ENCODE results near the gene PARPBP.
"Not testable (repeated sequence)": the region's sequence is repeated elsewhere in the genome, so short reads cannot be mapped to it uniquely, and the experiment has no call there.

Gene PARPBP

DNA sequence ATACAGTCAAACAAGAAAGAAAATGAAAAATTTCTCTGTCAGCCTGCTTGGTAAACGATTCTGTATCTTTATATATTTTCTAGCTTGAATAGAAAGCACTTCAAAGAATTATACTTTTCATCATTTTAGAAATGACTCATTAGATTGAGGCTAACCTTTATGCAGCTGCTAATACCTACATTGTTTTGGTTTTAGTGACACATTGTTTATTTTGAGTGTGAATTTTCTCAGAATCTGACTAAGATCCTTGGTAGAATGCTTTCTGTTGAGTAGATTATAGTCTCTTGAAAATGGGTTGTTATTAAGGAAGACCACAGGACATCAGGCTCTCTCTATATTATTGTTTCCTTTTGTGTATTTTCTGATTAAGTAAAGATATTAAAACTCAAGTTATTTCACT lies 77.8 kb downstream of the PARPBP start, which contains the start of gene PMCH:
PMCH (minus strand) TSS at position 45 of the 400 bp plus-strand sequence. CDS start 63 bp downstream, outside the sequence.
- no peaks in the 10 kb centered on the region for H3K9me3 ChIP-seq (ENCODE audit: control insufficient read depth in 2 of 2, low read length in 2 of 2)
- H3K27ac ChIP-seq (ENCODE audit: low read length) = no peak within 1 kb of the TSS
- H3K4me3 ChIP-seq (ENCODE audit: low read length in 2 of 2) = no peak within 1 kb of the TSS
- no peaks in the 10 kb centered on the region for H3K36me3 ChIP-seq (ENCODE audit: control insufficient read depth in 2 of 2, insufficient read depth in 2 of 2, low read length in 2 of 2)
- H3K4me1 ChIP-seq (ENCODE audit: control insufficient read depth, insufficient read depth, low read length) = no peaks in the 10 kb centered on the region
- H3K27me3 ChIP-seq (ENCODE audit: control insufficient read depth in 1 of 2, insufficient read depth in 2 of 2, low read length in 2 of 2) = no peaks in the 10 kb centered on the region
- H3K9ac ChIP-seq (ENCODE audit: low read length in 2 of 2) = no peak within 1 kb of the TSS

DNA sequence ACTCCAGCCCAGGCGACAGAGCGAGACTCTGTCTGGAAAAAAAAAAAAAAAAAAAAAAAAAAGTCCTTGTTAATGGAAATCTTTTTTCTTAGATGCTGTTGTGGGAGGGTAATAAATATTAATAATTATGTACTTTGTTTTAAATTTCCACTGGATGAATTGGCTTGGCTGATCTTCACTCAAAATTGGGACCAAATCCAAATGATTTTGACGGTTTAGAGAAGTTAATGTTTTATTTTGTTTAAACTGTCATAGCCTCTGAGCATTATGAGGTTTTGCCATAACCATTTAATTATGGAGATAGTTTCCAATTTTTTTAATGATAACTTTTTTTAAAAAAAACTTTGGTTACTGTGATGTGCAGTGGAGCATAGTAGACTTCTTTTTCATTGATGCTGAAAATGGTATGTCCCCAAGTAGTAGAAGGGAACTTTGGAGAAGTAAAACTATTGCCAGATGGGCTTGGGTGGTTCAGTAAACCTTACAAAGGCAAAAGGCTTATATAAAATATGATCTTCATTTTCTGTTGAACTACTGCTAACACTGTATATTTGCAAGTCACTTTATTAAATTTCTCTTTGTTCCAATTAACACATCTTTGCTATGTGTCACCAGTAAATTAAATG lies 81.6 kb downstream of the PARPBP start:
- no peaks in the 10 kb centered on the region for H3K27me3 ChIP-seq (ENCODE audit: control insufficient read depth in 1 of 2, insufficient read depth in 2 of 2, low read length in 2 of 2)
- no peak overlapping the region for H3K9ac ChIP-seq (ENCODE audit: low read length in 2 of 2)
- no peaks in the 10 kb centered on the region for H3K36me3 ChIP-seq (ENCODE audit: control insufficient read depth in 2 of 2, insufficient read depth in 2 of 2, low read length in 2 of 2)
- H3K27ac ChIP-seq (ENCODE audit: low read length) = no peak overlapping the region
- H3K9me3 ChIP-seq (ENCODE audit: control insufficient read depth in 2 of 2, low read length in 2 of 2) = no peaks in the 10 kb centered on the region
- no peak overlapping the region for H3K4me3 ChIP-seq (ENCODE audit: low read length in 2 of 2)
- no peaks in the 10 kb centered on the region for H3K4me1 ChIP-seq (ENCODE audit: control insufficient read depth, insufficient read depth, low read length)

DNA sequence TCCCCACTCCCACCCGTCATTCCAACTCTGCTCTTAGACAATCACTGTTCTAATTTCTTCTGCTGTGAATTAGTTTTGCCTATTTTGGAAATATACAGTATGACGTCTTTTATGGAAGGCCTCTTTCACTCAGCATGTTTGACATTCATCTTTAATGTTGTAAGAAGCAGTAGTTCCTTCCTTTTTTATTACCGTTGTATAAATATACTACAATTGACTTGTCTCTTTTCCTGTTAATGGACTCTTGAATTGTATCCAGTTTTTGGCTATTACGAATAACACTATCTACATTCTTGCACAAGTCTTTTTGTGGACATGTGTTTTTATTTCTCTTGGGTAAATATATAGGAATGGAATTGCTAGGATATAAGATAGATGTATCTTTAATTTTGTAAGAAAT lies 82.6 kb downstream of the PARPBP start:
- Histone ChIP-seq H3K4me1 (ENCODE audit: control insufficient read depth, insufficient read depth, low read length) (no peaks in the 10 kb centered on the region), H3K36me3 (ENCODE audit: control insufficient read depth in 2 of 2, insufficient read depth in 2 of 2, low read length in 2 of 2) (no peaks in the 10 kb centered on the region), H3K4me3 (ENCODE audit: low read length in 2 of 2) (no peak overlapping the region), H3K9me3 (ENCODE audit: control insufficient read depth in 2 of 2, low read length in 2 of 2) (no peaks in the 10 kb centered on the region), H3K9ac (ENCODE audit: low read length in 2 of 2) (no peak overlapping the region), H3K27ac (ENCODE audit: low read length) (no peak overlapping the region), H3K27me3 (ENCODE audit: control insufficient read depth in 1 of 2, insufficient read depth in 2 of 2, low read length in 2 of 2) (no peaks in the 10 kb centered on the region)

DNA sequence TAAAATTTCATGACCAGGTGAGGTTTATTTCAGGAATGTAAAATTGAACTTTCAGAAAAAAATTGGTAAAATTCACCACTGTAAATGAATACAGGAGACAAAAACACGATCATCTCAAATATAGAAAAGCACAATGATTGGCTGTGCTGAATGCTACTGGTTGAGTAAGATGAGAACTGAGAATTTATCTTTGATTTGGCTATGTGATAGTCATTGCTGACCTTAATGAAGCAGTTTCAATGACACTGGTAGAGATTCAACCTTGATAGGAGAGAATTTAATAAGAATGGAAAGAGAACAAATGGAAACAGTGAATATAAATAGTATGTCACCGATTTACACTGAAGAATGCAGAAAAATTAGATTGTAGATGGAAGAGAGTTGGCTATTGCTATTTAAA lies 84.0 kb downstream of the PARPBP start:
- Histone ChIP-seq H3K36me3 (ENCODE audit: control insufficient read depth in 2 of 2, insufficient read depth in 2 of 2, low read length in 2 of 2) (no peaks in the 10 kb centered on the region), H3K27me3 (ENCODE audit: control insufficient read depth in 1 of 2, insufficient read depth in 2 of 2, low read length in 2 of 2) (no peaks in the 10 kb centered on the region), H3K4me3 (ENCODE audit: low read length in 2 of 2) (no peak overlapping the region), H3K9me3 (ENCODE audit: control insufficient read depth in 2 of 2, low read length in 2 of 2) (no peaks in the 10 kb centered on the region), H3K9ac (ENCODE audit: low read length in 2 of 2) (no peak overlapping the region), H3K4me1 (ENCODE audit: control insufficient read depth, insufficient read depth, low read length) (no peaks in the 10 kb centered on the region), H3K27ac (ENCODE audit: low read length) (no peak overlapping the region)

DNA sequence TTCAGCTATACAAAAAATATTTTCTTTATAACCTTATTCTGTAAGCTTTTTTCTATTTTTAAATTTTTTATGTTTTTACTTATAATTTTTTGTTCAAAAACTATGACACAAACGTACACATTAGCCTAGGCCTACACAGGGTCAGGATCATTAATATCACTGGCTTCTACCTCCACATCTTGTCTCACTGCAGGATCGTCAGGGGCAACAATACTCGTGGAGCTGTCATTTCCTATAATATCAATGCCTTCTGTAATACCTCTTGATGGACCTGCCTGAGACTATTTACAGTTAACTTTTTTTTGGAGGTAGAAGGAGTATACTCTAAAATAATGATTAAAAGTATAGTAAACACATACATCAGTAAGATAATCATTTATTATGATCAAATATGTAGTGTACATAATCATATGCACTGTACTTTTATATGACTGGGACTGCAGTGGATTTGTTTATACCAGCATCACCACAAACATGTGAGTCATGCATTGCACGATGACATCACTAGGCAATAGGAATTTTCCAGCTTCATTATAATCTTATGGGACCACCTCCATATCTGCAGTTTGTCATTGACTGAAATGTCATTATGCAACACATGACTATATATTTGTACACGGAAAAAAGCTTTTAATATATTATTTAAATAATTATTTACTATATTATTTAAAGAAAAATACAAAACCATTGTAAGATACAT lies 96.2 kb downstream of the PARPBP start:
- no peak overlapping the region for H3K9ac ChIP-seq (ENCODE audit: low read length in 2 of 2)

DNA sequence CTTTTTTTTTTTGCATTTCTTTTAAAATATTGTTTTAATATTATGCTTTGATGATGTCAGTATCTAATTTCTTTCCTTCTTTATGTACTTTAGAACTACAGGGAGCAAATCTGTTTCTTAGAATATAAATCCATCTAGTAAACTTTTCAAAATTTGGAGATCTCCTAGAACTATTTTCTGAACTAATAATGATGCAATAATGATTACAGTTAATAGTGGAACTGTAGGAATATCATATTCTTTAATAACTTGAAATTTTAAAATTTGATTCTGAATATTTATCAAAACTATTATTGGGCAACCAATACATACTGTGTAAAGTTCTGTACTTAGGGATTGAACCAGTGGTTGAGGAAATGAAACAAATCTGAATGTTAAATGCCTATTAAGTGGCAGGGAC lies 100.8 kb downstream of the PARPBP start:
- Histone ChIP-seq H3K4me3 (ENCODE audit: low read length in 2 of 2) (no peak overlapping the region), H3K27me3 (ENCODE audit: control insufficient read depth in 1 of 2, insufficient read depth in 2 of 2, low read length in 2 of 2) (no peaks in the 10 kb centered on the region), H3K27ac (ENCODE audit: low read length) (no peak overlapping the region), H3K9ac (ENCODE audit: low read length in 2 of 2) (no peak overlapping the region), H3K36me3 (ENCODE audit: control insufficient read depth in 2 of 2, insufficient read depth in 2 of 2, low read length in 2 of 2) (no peaks in the 10 kb centered on the region), H3K9me3 (ENCODE audit: control insufficient read depth in 2 of 2, low read length in 2 of 2) (no peaks in the 10 kb centered on the region), H3K4me1 (ENCODE audit: control insufficient read depth, insufficient read depth, low read length) (no peaks in the 10 kb centered on the region)

More for the DNA sequence above, 96.2 kb downstream of the PARPBP start:
- H3K27me3 ChIP-seq (ENCODE audit: control insufficient read depth in 1 of 2, insufficient read depth in 2 of 2, low read length in 2 of 2) = no peaks in the 10 kb centered on the region
- no peaks in the 10 kb centered on the region for H3K4me1 ChIP-seq (ENCODE audit: control insufficient read depth, insufficient read depth, low read length)
- H3K9me3 ChIP-seq (ENCODE audit: control insufficient read depth in 2 of 2, low read length in 2 of 2) = peaks cover 0 to 2% of the 10 kb centered on the region in 2 donors
- no peaks in the 10 kb centered on the region for H3K36me3 ChIP-seq (ENCODE audit: control insufficient read depth in 2 of 2, insufficient read depth in 2 of 2, low read length in 2 of 2)
- H3K27ac ChIP-seq (ENCODE audit: low read length) = no peak overlapping the region
- no peak overlapping the region for H3K4me3 ChIP-seq (ENCODE audit: low read length in 2 of 2)

DNA sequence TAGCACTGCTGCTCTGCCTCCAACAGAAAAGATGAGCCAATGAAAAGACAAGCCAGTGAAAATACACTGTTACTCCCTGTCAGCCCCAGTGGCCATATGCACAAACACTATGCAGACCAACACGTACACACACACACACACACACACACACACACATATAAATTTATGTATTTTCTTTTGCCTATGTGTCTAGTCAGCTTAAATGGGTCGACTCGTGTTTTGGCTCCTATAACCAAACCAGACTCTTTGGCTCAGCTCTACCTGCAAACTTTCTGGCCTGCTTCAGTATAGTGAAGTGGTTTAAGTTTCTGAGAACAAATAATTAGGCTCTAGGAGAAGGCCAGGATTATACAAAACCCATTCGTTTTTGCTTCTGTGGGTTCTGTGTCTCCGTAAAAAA lies 108.0 kb downstream of the PARPBP start:
- H3K27me3 ChIP-seq (ENCODE audit: control insufficient read depth in 1 of 2, insufficient read depth in 2 of 2, low read length in 2 of 2) = no peaks in the 10 kb centered on the region
- H3K9me3 ChIP-seq (ENCODE audit: control insufficient read depth in 2 of 2, low read length in 2 of 2) = no peaks in the 10 kb centered on the region
- H3K4me1 ChIP-seq (ENCODE audit: control insufficient read depth, insufficient read depth, low read length) = no peaks in the 10 kb centered on the region
- no peak overlapping the region for H3K9ac ChIP-seq (ENCODE audit: low read length in 2 of 2)
- H3K4me3 ChIP-seq (ENCODE audit: low read length in 2 of 2) = no peak overlapping the region
- H3K27ac ChIP-seq (ENCODE audit: low read length) = no peak overlapping the region
- no peaks in the 10 kb centered on the region for H3K36me3 ChIP-seq (ENCODE audit: control insufficient read depth in 2 of 2, insufficient read depth in 2 of 2, low read length in 2 of 2)

DNA sequence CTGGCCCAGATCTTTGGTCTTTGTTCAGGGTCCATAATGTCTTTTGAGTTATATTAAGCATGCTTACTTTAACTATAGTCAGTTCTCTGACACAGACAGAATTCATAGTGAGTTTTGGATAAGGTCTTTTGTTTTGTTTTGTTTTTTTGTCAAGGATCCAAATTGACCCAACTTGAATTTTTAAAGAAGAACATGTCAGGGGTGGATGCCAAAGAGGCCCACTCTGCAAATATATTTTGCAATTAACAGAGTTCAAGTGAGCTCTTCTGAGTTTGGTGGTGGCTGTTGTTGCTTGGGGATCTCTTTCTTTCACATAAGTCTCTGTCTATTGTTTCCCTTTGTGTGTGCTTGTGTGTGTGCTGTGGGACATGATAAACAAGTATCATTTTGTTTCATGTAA lies 112.1 kb downstream of the PARPBP start:
- Histone ChIP-seq H3K27ac (ENCODE audit: low read length) (peak overlapping the region; percentile 42), H3K27me3 (ENCODE audit: control insufficient read depth in 1 of 2, insufficient read depth in 2 of 2, low read length in 2 of 2) (no peaks in the 10 kb centered on the region), H3K4me1 (ENCODE audit: control insufficient read depth, insufficient read depth, low read length) (no peaks in the 10 kb centered on the region), H3K36me3 (ENCODE audit: control insufficient read depth in 2 of 2, insufficient read depth in 2 of 2, low read length in 2 of 2) (no peaks in the 10 kb centered on the region), H3K9ac (ENCODE audit: low read length in 2 of 2) (no peak overlapping the region), H3K4me3 (ENCODE audit: low read length in 2 of 2) (no peak overlapping the region), H3K9me3 (ENCODE audit: control insufficient read depth in 2 of 2, low read length in 2 of 2) (no peaks in the 10 kb centered on the region)

DNA sequence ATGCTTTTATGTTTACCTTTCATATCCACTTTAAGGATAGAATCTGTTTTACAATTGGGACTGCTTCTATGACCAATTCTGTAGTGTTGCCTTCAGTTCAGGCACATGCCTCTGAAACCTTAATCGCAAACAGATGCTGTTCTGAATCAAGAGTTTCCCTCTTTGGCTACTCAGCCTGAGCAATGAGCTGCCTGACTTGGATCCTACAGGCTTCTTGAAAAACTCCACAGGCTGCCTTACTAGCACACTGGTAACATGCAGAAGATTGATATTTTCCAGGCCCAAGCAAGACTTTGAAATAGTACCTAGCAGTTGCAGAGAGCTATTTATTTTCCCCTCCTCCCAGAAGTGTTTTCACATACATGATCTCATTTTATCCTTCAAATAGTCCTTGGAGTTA lies 112.5 kb downstream of the PARPBP start:
- peak overlapping the region; percentile 42 for H3K27ac ChIP-seq (ENCODE audit: low read length)
- no peaks in the 10 kb centered on the region for H3K4me1 ChIP-seq (ENCODE audit: control insufficient read depth, insufficient read depth, low read length)
- H3K9ac ChIP-seq (ENCODE audit: low read length in 2 of 2) = no peak overlapping the region
- H3K36me3 ChIP-seq (ENCODE audit: control insufficient read depth in 2 of 2, insufficient read depth in 2 of 2, low read length in 2 of 2) = no peaks in the 10 kb centered on the region
- H3K9me3 ChIP-seq (ENCODE audit: control insufficient read depth in 2 of 2, low read length in 2 of 2) = no peaks in the 10 kb centered on the region
- no peak overlapping the region for H3K4me3 ChIP-seq (ENCODE audit: low read length in 2 of 2)
- H3K27me3 ChIP-seq (ENCODE audit: control insufficient read depth in 1 of 2, insufficient read depth in 2 of 2, low read length in 2 of 2) = no peaks in the 10 kb centered on the region

DNA sequence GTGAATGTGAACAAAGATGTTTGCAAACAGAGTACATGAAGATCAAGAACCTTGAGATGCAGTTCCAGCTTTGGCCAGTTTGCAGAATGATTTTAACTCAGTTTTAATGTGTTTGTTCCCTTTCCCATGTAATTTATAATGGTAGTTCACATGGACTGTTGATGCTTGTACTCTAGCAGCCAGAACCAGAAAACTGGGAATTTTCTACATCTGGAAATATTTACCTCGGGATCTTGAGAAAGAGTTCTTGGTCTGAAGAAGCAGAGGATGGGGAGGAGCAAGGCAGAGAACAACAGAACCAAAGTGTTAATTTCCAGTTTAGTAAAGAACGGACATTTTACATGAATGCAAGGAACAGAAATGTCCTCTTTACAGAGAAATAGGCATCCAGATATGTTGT lies 114.6 kb downstream of the PARPBP start:
- H3K27me3 ChIP-seq (ENCODE audit: control insufficient read depth in 1 of 2, insufficient read depth in 2 of 2, low read length in 2 of 2) = no peaks in the 10 kb centered on the region
- H3K36me3 ChIP-seq (ENCODE audit: control insufficient read depth in 2 of 2, insufficient read depth in 2 of 2, low read length in 2 of 2) = no peaks in the 10 kb centered on the region
- H3K9me3 ChIP-seq (ENCODE audit: control insufficient read depth in 2 of 2, low read length in 2 of 2) = no peaks in the 10 kb centered on the region
- no peak overlapping the region for H3K27ac ChIP-seq (ENCODE audit: low read length)
- no peak overlapping the region for H3K4me3 ChIP-seq (ENCODE audit: low read length in 2 of 2)
- H3K9ac ChIP-seq (ENCODE audit: low read length in 2 of 2) = no peak overlapping the region
- H3K4me1 ChIP-seq (ENCODE audit: control insufficient read depth, insufficient read depth, low read length) = no peaks in the 10 kb centered on the region

DNA sequence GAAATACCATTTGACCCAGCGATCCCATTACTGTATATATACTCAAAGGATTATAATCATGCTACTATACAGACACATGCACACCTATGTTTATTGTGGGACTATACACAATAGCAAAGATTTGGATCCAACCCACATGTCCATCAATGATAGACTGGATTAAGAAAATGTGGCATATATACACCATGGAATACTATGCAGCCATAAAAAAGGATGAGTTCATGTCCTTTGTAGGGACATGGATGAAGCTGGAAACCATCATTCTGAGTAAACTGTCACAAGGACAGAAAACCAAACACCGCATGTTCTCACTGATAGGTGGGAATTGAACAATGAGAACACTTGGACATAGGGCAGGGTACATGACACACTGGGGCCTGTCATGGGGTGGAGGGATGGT lies 120.9 kb downstream of the PARPBP start:
- H3K36me3 ChIP-seq (ENCODE audit: control insufficient read depth in 2 of 2, insufficient read depth in 2 of 2, low read length in 2 of 2); H3K9me3 ChIP-seq (ENCODE audit: control insufficient read depth in 2 of 2, low read length in 2 of 2); H3K27ac ChIP-seq (ENCODE audit: low read length); H3K4me1 ChIP-seq (ENCODE audit: control insufficient read depth, insufficient read depth, low read length); H3K27me3 ChIP-seq (ENCODE audit: control insufficient read depth in 1 of 2, insufficient read depth in 2 of 2, low read length in 2 of 2); H3K4me3 ChIP-seq (ENCODE audit: low read length in 2 of 2); H3K9ac ChIP-seq (ENCODE audit: low read length in 2 of 2): not testable (repeated sequence)
